HepG2 (cell line): ENCODE results near the gene GGNBP2. TPM values are rescaled to one million over a fixed set of nuclear protein-coding genes. Genes with fewer than 3 reads are reported as not detected.

Experiments
- ATAC-seq: fragments of 200-7000 bp; cut with Tn5 transposase; 3 replicates; pipeline ENCODE4 v1.9.1; 2020; ENCODE audit warnings: mild to moderate bottlenecking, moderate library complexity
- BruUV-seq: library from RNA; stranded (reverse); fragments of 400-500 nt; replicated peaks from 2 replicates; lab custom pipeline; 2021; lab: Mats Ljungman, UMichigan
- CTCF ChIA-PET: fragments of 300-600 bp; formaldehyde crosslinking; extraction: SDS; loops from one replicate; lab custom pipeline; 2021; ENCODE audit warnings: low total read pairs, inconsistent platforms, low intra/inter-chr PET ratio; lab: Yijun Ruan, JAX
- POLR2A ChIA-PET: fragments of 350-600 bp; sonication (Branson Sonifier 250); formaldehyde crosslinking; loops from one replicate; lab custom pipeline; 2020; ENCODE audit warnings: antibody characterized with exemption, inconsistent platforms; lab: Yijun Ruan, JAX
- DNase-seq: peaks from one replicate; pipeline ENCODE4 v3.0.0-alpha.2; 2015; ENCODE audit warnings: low spot score
- FAIRE-seq: peaks from 3 replicates; lab custom pipeline; 2011; peaks lifted over from hg19 to GRCh38; lab: Jason Lieb, UNC
- H2AFZ ChIP-seq: one replicate; pipeline ENCODE4 v1.6.1; 2011; ENCODE audit warnings: low read length, inconsistent platforms
- H3K27ac ChIP-seq: fragments of 300-600 bp; 3 replicates; pipeline ENCODE4 v1.8.0; 2011; ENCODE audit warnings: mixed run types, mild to moderate bottlenecking, mixed read lengths, low read length, inconsistent platforms; ENCODE audit not compliant: insufficient read depth; ENCODE audit errors: extremely low read length
- H3K27me3 ChIP-seq, 2 experiments: fragments of 200-600 bp in 1 of 2; 2 replicates in 1 of 2; 3 replicates in 1 of 2; pipeline versions ENCODE4 v1.6.0 to v1.8.0; 2011; ENCODE audit warnings: low read length in 2 of 2, mild to moderate bottlenecking in 2 of 2, moderate library complexity in 2 of 2, inconsistent platforms in 1 of 2; ENCODE audit not compliant: insufficient read depth in 2 of 2, control insufficient read depth in 1 of 2
- H3K36me3 ChIP-seq, 2 experiments: fragments of 200-600 bp in 1 of 2; replicated peaks in 1 of 2; 2 replicates in 1 of 2; 3 replicates in 1 of 2; pipeline versions ENCODE4 v1.5.1 to v1.8.0; 2011; ENCODE audit warnings: low read length in 2 of 2, inconsistent platforms in 1 of 2; ENCODE audit not compliant: insufficient read depth in 2 of 2, control insufficient read depth in 1 of 2
- H3K4me1 ChIP-seq: 2 replicates; pipeline ENCODE4 v1.5.1; 2012; ENCODE audit warnings: low read length, inconsistent platforms; ENCODE audit not compliant: insufficient read depth
- H3K4me2 ChIP-seq: 2 replicates; pipeline ENCODE4 v1.6.0; 2011; ENCODE audit warnings: low read depth, low read length, inconsistent platforms
- H3K4me3 ChIP-seq, 3 experiments: fragments of 200-600 bp in 1 of 3; sonication (generic), shearing (Covaris generic) in 1 of 3; replicated peaks in 1 of 3; 2 replicates each; pipeline ENCODE4 v1.5.1; 2011 to 2016; ENCODE audit warnings: low read length in 3 of 3, inconsistent platforms in 2 of 3, low read depth in 2 of 3, mild to moderate bottlenecking in 2 of 3, control low read depth in 1 of 3, mixed read lengths in 1 of 3; ENCODE audit not compliant: insufficient read depth in 1 of 3
- H3K79me2 ChIP-seq: one replicate; pipeline ENCODE4 v1.6.1; 2011; ENCODE audit warnings: low read length, inconsistent platforms; ENCODE audit not compliant: insufficient read depth
- H3K9ac ChIP-seq: 2 replicates; pipeline ENCODE4 v1.6.0; 2011; ENCODE audit warnings: mild to moderate bottlenecking, low read depth, low read length, inconsistent platforms; ENCODE audit not compliant: insufficient read depth
- H3K9me3 ChIP-seq: 2 replicates; pipeline ENCODE4 v1.5.1; 2012; ENCODE audit warnings: mild to moderate bottlenecking, low read length
- H4K20me1 ChIP-seq: 2 replicates; pipeline ENCODE4 v1.6.0; 2011; ENCODE audit warnings: inconsistent platforms, mild to moderate bottlenecking, low read length, moderate library complexity; ENCODE audit not compliant: insufficient read depth
- AHR ChIP-seq: IDR thresholded peaks from 2 replicates; pipeline ENCODE4 v1.6.1; 2018; ENCODE audit warnings: missing genetic modification reagents, missing compliant biosample characterization
- BCL3 ChIP-seq: sonication (generic); formaldehyde crosslinking; IDR thresholded peaks from 2 replicates; pipeline ENCODE4 v1.5.1; 2020; ENCODE audit warnings: mild to moderate bottlenecking, missing genetic modification reagents, moderate library complexity
- CBX5 ChIP-seq: sonication (generic); formaldehyde crosslinking; IDR thresholded peaks from 2 replicates; pipeline ENCODE4 v1.4.0; 2020; ENCODE audit warnings: missing genetic modification reagents, borderline replicate concordance
- ELF1 ChIP-seq: sonication (generic); formaldehyde crosslinking; IDR thresholded peaks from 2 replicates; pipeline ENCODE4 v1.4.0; 2020; ENCODE audit warnings: missing genetic modification reagents
- HNRNPL ChIP-seq: fragments of 200-400 bp; formaldehyde crosslinking; IDR thresholded peaks from 2 replicates; pipeline ENCODE4 v1.6.1; 2017; ENCODE audit warnings: mild to moderate bottlenecking, low read depth, low read length
- IKZF1 ChIP-seq: fragments of 450-650 bp; IDR thresholded peaks from 2 replicates; pipeline ENCODE4 v1.7.1; 2016
- REST ChIP-seq, 2 experiments: IDR thresholded peaks; 2 replicates each; pipeline ENCODE4 v1.6.1; 2011 to 2012; ENCODE audit warnings: low read length in 2 of 2, borderline replicate concordance in 1 of 2, low read depth in 1 of 2, mild to moderate bottlenecking in 1 of 2, moderate library complexity in 1 of 2
- SOX13 ChIP-seq, 3 experiments: fragments of 450-650 bp in 1 of 3; sonication (generic) in 1 of 3; formaldehyde crosslinking in 1 of 3; IDR thresholded peaks in 2 of 3; conservative IDR thresholded peaks in 1 of 3; 2 replicates each; pipeline versions ENCODE4 v1.5.0 to v1.6.1; 2016 to 2020; ENCODE audit warnings: antibody characterized with exemption in 1 of 3, mild to moderate bottlenecking in 1 of 3, missing compliant biosample characterization in 1 of 3, missing genetic modification reagents in 1 of 3, moderate library complexity in 1 of 3
- U2AF1 ChIP-seq: fragments of 200-400 bp; formaldehyde crosslinking; optimal IDR thresholded peaks from 2 replicates; pipeline ENCODE3; 2017; ENCODE audit warnings: mild to moderate bottlenecking, low read depth, low read length
- ZBTB46 ChIP-seq: sonication (generic); formaldehyde crosslinking; IDR thresholded peaks from 2 replicates; pipeline ENCODE4 v1.4.0; 2020; ENCODE audit warnings: mild to moderate bottlenecking, missing genetic modification reagents, borderline replicate concordance
- ZNF780A ChIP-seq: sonication (generic); formaldehyde crosslinking; IDR thresholded peaks from 2 replicates; pipeline ENCODE4 v1.8.0; 2022; ENCODE audit warnings: mild to moderate bottlenecking, missing genetic modification reagents, moderate library complexity
- WGBS: methylation state at CpG from one replicate; pipeline ENCODE4 v1.1.6; 2017; ENCODE audit warnings: low lambda C conversion rate; 5-methylcytosine and 5-hydroxymethylcytosine counted together
- in situ Hi-C: cut with HindIII; loops from 2 replicates; pipeline ENCODE4 v1.10.0; 2017; ENCODE audit warnings: low pct_unique_long_range_greater_than_20kb; ENCODE audit not compliant: extremely low pct_ligation_motif_present
- intact Hi-C: fragments of 100-400 bp; cut with micrococcal nuclease; formaldehyde crosslinking; loops from one replicate; pipeline ENCODE4 v1.10.0; 2022; ENCODE audit not compliant: unreplicated experiment
- polyA plus RNA-seq, 8 experiments: library from polyadenylated mRNA; depleted of rRNA in 3 of 8; stranded (reverse) in 7 of 8; unstranded in 1 of 8; fragments of >200 nt; fragmentation: Illumina TruSeq in 4 of 8; extraction: Trizol in 4 of 8; gene quantifications; 2 replicates each; pipeline versions ENCODE4 v1.2.1 to v1.2.3, GENCODE V29; 2011 to 2016; ENCODE audit warnings: low read depth in 4 of 8, missing spikeins in 1 of 8, mixed read lengths in 1 of 8; ENCODE audit not compliant: insufficient read depth in 1 of 8
- total RNA-seq, 5 experiments: library from RNA; depleted of rRNA; stranded (reverse); fragments of >200 nt; fragmentation: Illumina TruSeq; extraction: Trizol; gene quantifications; 2 replicates each; pipeline ENCODE4 v1.2.3, GENCODE V29; 2016; ENCODE audit warnings: low read depth in 1 of 5

GGNBP2 gene
- total and polyA plus RNA-seq, 2 of the 13 experiments (the other 11 are each of a cell fraction or from before 2014, with no cell fraction given) = 53.3 to 84.2 TPM

GRCh38 chr17:36625188-36625587 is 80.5 kb downstream of the GGNBP2 start:
- no peaks in the 10 kb centered on the region for H3K79me2 ChIP-seq

GRCh38 chr17:36627101-36627500 is 82.4 kb downstream of the GGNBP2 start:
- no peak for ATAC-seq
- Histone ChIP-seq H3K4me3 (no peak overlapping the region), H3K9ac (no peak overlapping the region), H3K4me1 (peaks cover 23% of the 10 kb centered on the region), H3K4me2 (no peak overlapping the region), H3K36me3 (no peaks in the 10 kb centered on the region), H3K9me3 (no peaks in the 10 kb centered on the region), H3K79me2 (no peaks in the 10 kb centered on the region), H3K27ac (no peak overlapping the region), H2AFZ (no peak overlapping the region), H4K20me1 (0 out of 2 replicates have a peak, but pooled peaks cover 3% of the 10 kb centered on the region), H3K27me3 (peaks cover 0 to under 1% of the 10 kb centered on the region in 2 experiments; a peak in 1 of 5 replicates)
- POLR2A ChIA-PET = no interaction called here
- intact Hi-C loops (no loop called here), in situ Hi-C loops (no loop called here)
- 54% methylated on average over 9 of the region's 12 CpGs for WGBS
- no peak for FAIRE-seq
- no peak for DNase-seq
- CTCF ChIA-PET = no interaction called here
- BruUV-seq = no TSS peak
- TF ChIP-seq HNRNPL (no peak), ZNF780A (CRISPR knock-in tag) (no peak), ZBTB46 (no peak), U2AF1 (no peak), SOX13 (IDR thresholded peaks at IDR 0.05) (no peak), SOX13 (CRISPR knock-in tag; conservative IDR thresholded peaks at IDR 0.05 in 1 of 2, IDR thresholded peaks at IDR 0.05 in 1 of 2) (no peak), CBX5 (CRISPR knock-in tag) (no peak), BCL3 (CRISPR knock-in tag) (no peak), REST (IDR thresholded peaks at IDR 0.05; ENCODE audit: borderline replicate concordance in 1 of 2, low read depth in 1 of 2, low read length in 2 of 2) (no peak), IKZF1 (no peak), AHR (CRISPR knock-in tag) (no peak)

More at GRCh38 chr17:36625188-36625587, 80.5 kb downstream of the GGNBP2 start:
- H2AFZ ChIP-seq = no peak overlapping the region
- CTCF ChIA-PET = no interaction called here
- WGBS = 77% methylated on average over 7 of the region's 7 CpGs
- intact Hi-C loops = no loop called here
- peaks cover 22% of the 10 kb centered on the region for H3K4me1 ChIP-seq
- TF ChIP-seq ELF1 = no peak
- TF ChIP-seq, all 625 proteins: peak for 0
- H4K20me1 ChIP-seq = 0 out of 2 replicates have a peak, but pooled peaks cover 3% of the 10 kb centered on the region
- H3K27ac ChIP-seq = no peak overlapping the region
- no peak overlapping the region for H3K4me3 ChIP-seq
- H3K27me3 ChIP-seq = no peaks in the 10 kb centered on the region
- no peak for FAIRE-seq
- no peaks in the 10 kb centered on the region for H3K9me3 ChIP-seq
- in situ Hi-C loops = no loop called here
- H3K9ac ChIP-seq = no peak overlapping the region
- no peaks in the 10 kb centered on the region for H3K36me3 ChIP-seq
- POLR2A ChIA-PET = no interaction called here
- DNase-seq = no peak
- no peak overlapping the region for H3K4me2 ChIP-seq
- BruUV-seq = no TSS peak
- ATAC-seq = no peak
